Glomerular visceral epithelial cell (primary cell): ENCODE results near the gene ARHGAP26.
"Not testable (repeated sequence)": the region's sequence is repeated elsewhere in the genome, so short reads cannot be mapped to it uniquely, and the experiment has no call there.

Experiments used
- DNase-seq: peaks from one replicate; pipeline ENCODE4 v3.0.0-alpha.2; 2016; ENCODE audit errors: extremely low spot score

ARHGAP26 gene

GRCh38 chr5:142930395-142931110, 160.4 kb downstream of the ARHGAP26 start:
- DNase-seq, result no peak

- DNase-seq, result no peak
Measured at GRCh38 chr5:142931896-142932686, 161.9 kb downstream of the ARHGAP26 start.

- no peak for DNase-seq
Measured at GRCh38 chr5:142934051-142934762, 164.0 kb downstream of the ARHGAP26 start.

GRCh38 chr5:142935014-142935413, 164.8 kb downstream of the ARHGAP26 start:
- DNase-seq, result no peak

- no peak for DNase-seq
Measured at GRCh38 chr5:142937374-142937773, 167.2 kb downstream of the ARHGAP26 start.

GRCh38 chr5:142938266-142938880, 168.2 kb downstream of the ARHGAP26 start:
- no peak for DNase-seq

GRCh38 chr5:142939006-142939405, 168.8 kb downstream of the ARHGAP26 start:
- DNase-seq, result no peak

GRCh38 chr5:142939884-142940283, 169.7 kb downstream of the ARHGAP26 start:
- DNase-seq, result no peak

- no peak for DNase-seq
Measured at GRCh38 chr5:142941245-142941644, 171.1 kb downstream of the ARHGAP26 start.

GRCh38 chr5:142942901-142943300, 172.7 kb downstream of the ARHGAP26 start:
- no peak for DNase-seq

- no peak for DNase-seq
Measured at GRCh38 chr5:142944140-142944539, 174.0 kb downstream of the ARHGAP26 start.

GRCh38 chr5:142945321-142945720, 175.1 kb downstream of the ARHGAP26 start:
- DNase-seq, result no peak

- DNase-seq, result no peak
Measured at GRCh38 chr5:142945845-142946244, 175.7 kb downstream of the ARHGAP26 start.

- DNase-seq, result no peak
Measured at GRCh38 chr5:142946547-142947426, 176.6 kb downstream of the ARHGAP26 start.

GRCh38 chr5:142947427-142947709, 177.2 kb downstream of the ARHGAP26 start:
- DNase-seq, result no peak

- DNase-seq, result no peak
Measured at GRCh38 chr5:142952229-142952628, 182.1 kb downstream of the ARHGAP26 start.

GRCh38 chr5:142952871-142953270, 182.7 kb downstream of the ARHGAP26 start:
- DNase-seq, result not testable (repeated sequence)

- no peak for DNase-seq
Measured at GRCh38 chr5:142954455-142954854, 184.3 kb downstream of the ARHGAP26 start.

- no peak for DNase-seq
Measured at GRCh38 chr5:142955628-142956027, 185.5 kb downstream of the ARHGAP26 start.

- DNase-seq, result no peak
Measured at GRCh38 chr5:142957528-142957927, 187.4 kb downstream of the ARHGAP26 start.

- peak; percentile 21 for DNase-seq
Measured at GRCh38 chr5:142958944-142959682, 188.9 kb downstream of the ARHGAP26 start.
